Fibroblast of mammary gland (primary cell): ENCODE measurements around the gene MPV17.

Experiments used
- DNase-seq: peaks from one replicate; pipeline ENCODE4 v3.0.0-alpha.2; 2010; ENCODE audit warnings: low read depth
- H3K4me3 ChIP-seq: 2 replicates; pipeline ENCODE4 v1.5.1; 2011; ENCODE audit warnings: low read depth, mild to moderate bottlenecking, low read length, moderate library complexity; ENCODE audit not compliant: control insufficient read depth
- CTCF ChIP-seq: conservative IDR thresholded peaks from 2 replicates; pipeline ENCODE4 v1.5.1; 2011; ENCODE audit warnings: low read depth, low read length, inconsistent platforms; ENCODE audit not compliant: control insufficient read depth, insufficient read depth

Gene MPV17

GRCh38 chr2:27284996-27285395 lies 37.9 kb downstream of the MPV17 start:
- H3K4me3 ChIP-seq, result no peak overlapping the region
- no peak for TF ChIP-seq CTCF
- DNase-seq, result no peak

GRCh38 chr2:27282892-27283291 lies 40.0 kb downstream of the MPV17 start:
- no peak overlapping the region for H3K4me3 ChIP-seq
- TF ChIP-seq CTCF, result no peak
- DNase-seq, result no peak

- no peak for TF ChIP-seq CTCF
- DNase-seq, result peak; percentile 30
- no peak within 1 kb of the TSS for H3K4me3 ChIP-seq
Measured at GRCh38 chr2:27281855-27282559, 40.9 kb downstream of the MPV17 start, which contains the start of gene TRIM54. TSS of gene TRIM54 (plus strand) at chr2:27282429. CDS start at chr2:27282732, 303 bp downstream.

- DNase-seq, result no peak
- no peak for TF ChIP-seq CTCF
- no peak overlapping the region for H3K4me3 ChIP-seq
Measured at GRCh38 chr2:27281442-27281841, 41.5 kb downstream of the MPV17 start.

- TF ChIP-seq CTCF, result no peak
- DNase-seq, result no peak
- no peak overlapping the region for H3K4me3 ChIP-seq
Measured at GRCh38 chr2:27280826-27281225, 42.1 kb downstream of the MPV17 start.

- no peak overlapping the region for H3K4me3 ChIP-seq
- DNase-seq, result no peak
- TF ChIP-seq CTCF, result no peak
Measured at GRCh38 chr2:27278010-27278409, 44.9 kb downstream of the MPV17 start.
